ENCODE data around the gene RPUSD4.

Gene RPUSD4

GRCh38 chr11:126157326-126158030, 54.0 kb downstream of the RPUSD4 start:
- DNase-seq (ENCODE audit: low spot score) = no peak

GRCh38 chr11:126156814-126157213, 54.6 kb downstream of the RPUSD4 start:
- DNase-seq (ENCODE audit: low spot score) = no peak

- DNase-seq (ENCODE audit: low spot score) = no peak
Measured at GRCh38 chr11:126155402-126156187, 55.9 kb downstream of the RPUSD4 start.

- DNase-seq (ENCODE audit: low spot score) = no peak
Measured at GRCh38 chr11:126154691-126155090, 56.8 kb downstream of the RPUSD4 start.

GRCh38 chr11:126153972-126154371, 57.5 kb downstream of the RPUSD4 start:
- peak; percentile 67 for DNase-seq (ENCODE audit: low spot score)

- no peak for DNase-seq (ENCODE audit: low spot score)
Measured at GRCh38 chr11:126153006-126153405, 58.4 kb downstream of the RPUSD4 start.

- DNase-seq (ENCODE audit: low spot score) = no peak
Measured at GRCh38 chr11:126152586-126152985, 58.9 kb downstream of the RPUSD4 start.

- DNase-seq (ENCODE audit: low spot score) = no peak
Measured at GRCh38 chr11:126152152-126152551, 59.3 kb downstream of the RPUSD4 start.

All from AG08395 (cell line).